ENCODE data around the gene DISP3. TPM values are rescaled to one million over a fixed set of nuclear protein-coding genes. Genes with fewer than 3 reads are reported as not detected.

DISP3 gene
- 0.02 and 0.05 TPM in 2 replicates for polyA plus RNA-seq (2011; rRNA removed)
- not detected in 2 replicates for polyA minus RNA-seq (2011; rRNA and poly(A)+ RNA removed)

- POLR2A ChIA-PET = no interaction called here
These were observed at the start of gene DISP3 for GRCh38 chr1:11478571-11479374. Gene DISP3, plus strand, starts transcription at chr1:11479155. Its CDS starts 21,838 bp downstream, at chr1:11500993.

DNA sequence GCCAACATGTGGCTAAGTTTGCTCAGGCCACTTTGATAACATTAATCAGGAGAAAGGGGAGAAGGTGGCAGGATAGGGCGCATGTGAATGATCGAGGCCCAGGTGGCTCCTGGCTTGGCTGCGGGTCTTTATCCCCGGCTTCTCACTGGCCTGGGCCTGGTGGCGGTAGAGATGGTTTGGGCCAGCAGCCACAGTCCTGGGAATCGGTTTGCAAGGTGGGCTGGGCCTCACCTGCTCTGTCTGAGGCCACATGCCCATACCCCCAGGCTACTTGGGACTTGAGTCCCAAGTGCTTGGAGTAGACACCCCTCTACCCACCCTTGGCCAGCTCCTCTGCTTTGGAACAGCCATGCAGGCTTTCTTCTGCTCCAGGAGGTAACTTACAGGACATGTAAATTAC, 49.7 kb upstream of the DISP3 start:
- ChIA-PET POLR2A (no interaction called here), CTCF (no interaction called here)
- DNase-seq (ENCODE audit: low read depth, low spot score) = no peak
- Histone ChIP-seq H3K27me3 (ENCODE audit: control insufficient read depth, insufficient read depth, low read length) (no peaks in the 10 kb centered on the region), H3K9me3 (ENCODE audit: control insufficient read depth, insufficient read depth, low read length) (no peaks in the 10 kb centered on the region), H3K4me3 (ENCODE audit: low read depth, low read length) (no peak overlapping the region), H3K27ac (ENCODE audit: low read depth, low read length) (no peak overlapping the region)
- TF ChIP-seq, protein P1, sequence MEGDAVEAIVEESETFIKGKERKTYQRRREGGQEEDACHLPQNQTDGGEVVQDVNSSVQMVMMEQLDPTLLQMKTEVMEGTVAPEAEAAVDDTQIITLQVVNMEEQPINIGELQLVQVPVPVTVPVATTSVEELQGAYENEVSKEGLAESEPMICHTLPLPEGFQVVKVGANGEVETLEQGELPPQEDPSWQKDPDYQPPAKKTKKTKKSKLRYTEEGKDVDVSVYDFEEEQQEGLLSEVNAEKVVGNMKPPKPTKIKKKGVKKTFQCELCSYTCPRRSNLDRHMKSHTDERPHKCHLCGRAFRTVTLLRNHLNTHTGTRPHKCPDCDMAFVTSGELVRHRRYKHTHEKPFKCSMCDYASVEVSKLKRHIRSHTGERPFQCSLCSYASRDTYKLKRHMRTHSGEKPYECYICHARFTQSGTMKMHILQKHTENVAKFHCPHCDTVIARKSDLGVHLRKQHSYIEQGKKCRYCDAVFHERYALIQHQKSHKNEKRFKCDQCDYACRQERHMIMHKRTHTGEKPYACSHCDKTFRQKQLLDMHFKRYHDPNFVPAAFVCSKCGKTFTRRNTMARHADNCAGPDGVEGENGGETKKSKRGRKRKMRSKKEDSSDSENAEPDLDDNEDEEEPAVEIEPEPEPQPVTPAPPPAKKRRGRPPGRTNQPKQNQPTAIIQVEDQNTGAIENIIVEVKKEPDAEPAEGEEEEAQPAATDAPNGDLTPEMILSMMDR (IDR thresholded peaks at IDR 0.05; ENCODE audit: low read depth, low read length) = no peak

More at GRCh38 chr1:11478571-11479374, at the start of gene DISP3:
- CTCF ChIA-PET = interaction anchor here (0.6 to 0.9 kb wide), 3 partner anchors 9 to 196 kb away, joined by 3 to 4 read pairs (median 3); no protein-coding TSS in a partner anchor
- Histone ChIP-seq H3K27ac (ENCODE audit: low read depth, low read length) (no peak within 1 kb of the TSS), H3K4me3 (ENCODE audit: low read depth, low read length) (peak within 1 kb of the TSS; percentile 56), H3K9me3 (ENCODE audit: control insufficient read depth, insufficient read depth, low read length) (peaks cover 5% of the 10 kb centered on the region; the same call in 1 of the 2 replicates), H3K27me3 (ENCODE audit: control insufficient read depth, insufficient read depth, low read length) (peaks cover 22% of the 10 kb centered on the region)
- TF ChIP-seq, protein P1 (IDR thresholded peaks at IDR 0.05; ENCODE audit: low read depth, low read length) = peak; percentile 51
- no peak for DNase-seq (ENCODE audit: low read depth, low spot score)

DNA sequence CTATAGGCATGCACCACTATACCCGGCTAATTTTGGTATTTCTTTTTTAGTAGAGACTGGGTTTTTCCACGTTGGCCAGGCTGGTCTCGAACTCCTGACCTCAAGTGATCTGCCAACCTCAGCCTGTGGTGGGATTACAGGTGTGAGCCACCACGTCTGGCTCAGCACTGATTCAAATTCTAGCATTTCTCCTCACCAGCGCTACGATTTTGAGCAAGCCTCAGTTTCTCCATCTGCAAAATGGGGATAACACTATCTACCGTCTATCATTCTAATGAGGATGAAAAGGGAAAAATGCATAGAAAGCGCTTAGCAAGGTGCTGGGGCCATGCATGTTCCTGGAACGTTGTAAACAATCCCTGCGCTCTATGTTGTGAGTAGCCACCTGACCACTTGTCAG, 49.0 kb upstream of the DISP3 start:
- no peak overlapping the region for H3K27ac ChIP-seq (ENCODE audit: low read depth, low read length)

GRCh38 chr1:11431941-11432507, 46.9 kb upstream of the DISP3 start:
- Histone ChIP-seq H3K27ac (ENCODE audit: low read depth, low read length) (no peak overlapping the region), H3K4me3 (ENCODE audit: low read depth, low read length) (no peak overlapping the region), H3K9me3 (ENCODE audit: control insufficient read depth, insufficient read depth, low read length) (no peaks in the 10 kb centered on the region), H3K27me3 (ENCODE audit: control insufficient read depth, insufficient read depth, low read length) (peaks cover 2% of the 10 kb centered on the region)
- DNase-seq (ENCODE audit: low read depth, low spot score) = no peak
- POLR2A ChIA-PET = no interaction called here
- TF ChIP-seq, protein P1 (IDR thresholded peaks at IDR 0.05; ENCODE audit: low read depth, low read length) = no peak
- CTCF ChIA-PET = no interaction called here

More for the DNA sequence above, 49.0 kb upstream of the DISP3 start:
- Histone ChIP-seq H3K27me3 (ENCODE audit: control insufficient read depth, insufficient read depth, low read length) (no peaks in the 10 kb centered on the region), H3K4me3 (ENCODE audit: low read depth, low read length) (no peak overlapping the region), H3K9me3 (ENCODE audit: control insufficient read depth, insufficient read depth, low read length) (no peaks in the 10 kb centered on the region)
- CTCF ChIA-PET = no interaction called here
- TF ChIP-seq, protein P1 (IDR thresholded peaks at IDR 0.05; ENCODE audit: low read depth, low read length) = no peak
- POLR2A ChIA-PET = no interaction called here
- no peak for DNase-seq (ENCODE audit: low read depth, low spot score)

- TF ChIP-seq, protein P1 (IDR thresholded peaks at IDR 0.05; ENCODE audit: low read depth, low read length) = no peak
- ChIA-PET POLR2A (no interaction called here), CTCF (no interaction called here)
- Histone ChIP-seq H3K27me3 (ENCODE audit: control insufficient read depth, insufficient read depth, low read length) (peaks cover 2% of the 10 kb centered on the region), H3K27ac (ENCODE audit: low read depth, low read length) (no peak overlapping the region), H3K9me3 (ENCODE audit: control insufficient read depth, insufficient read depth, low read length) (no peaks in the 10 kb centered on the region), H3K4me3 (ENCODE audit: low read depth, low read length) (no peak overlapping the region)
- DNase-seq (ENCODE audit: low read depth, low spot score) = no peak
These were observed 46.4 kb upstream of the DISP3 start for GRCh38 chr1:11432526-11432925.

All from AG04450 (cell line).